Activated gamma-delta T cell treated with Interleukin-2 at 50 U/mL for 16 hours (primary cell): ENCODE results near the gene NFKB1.
"Not testable (repeated sequence)": the region's sequence is repeated elsewhere in the genome, so short reads cannot be mapped to it uniquely, and the experiment has no call there.

Experiments used
- DNase-seq: peaks from one replicate; pipeline ENCODE4 v3.0.0-alpha.2; 2020

The NFKB1 gene, protein sequence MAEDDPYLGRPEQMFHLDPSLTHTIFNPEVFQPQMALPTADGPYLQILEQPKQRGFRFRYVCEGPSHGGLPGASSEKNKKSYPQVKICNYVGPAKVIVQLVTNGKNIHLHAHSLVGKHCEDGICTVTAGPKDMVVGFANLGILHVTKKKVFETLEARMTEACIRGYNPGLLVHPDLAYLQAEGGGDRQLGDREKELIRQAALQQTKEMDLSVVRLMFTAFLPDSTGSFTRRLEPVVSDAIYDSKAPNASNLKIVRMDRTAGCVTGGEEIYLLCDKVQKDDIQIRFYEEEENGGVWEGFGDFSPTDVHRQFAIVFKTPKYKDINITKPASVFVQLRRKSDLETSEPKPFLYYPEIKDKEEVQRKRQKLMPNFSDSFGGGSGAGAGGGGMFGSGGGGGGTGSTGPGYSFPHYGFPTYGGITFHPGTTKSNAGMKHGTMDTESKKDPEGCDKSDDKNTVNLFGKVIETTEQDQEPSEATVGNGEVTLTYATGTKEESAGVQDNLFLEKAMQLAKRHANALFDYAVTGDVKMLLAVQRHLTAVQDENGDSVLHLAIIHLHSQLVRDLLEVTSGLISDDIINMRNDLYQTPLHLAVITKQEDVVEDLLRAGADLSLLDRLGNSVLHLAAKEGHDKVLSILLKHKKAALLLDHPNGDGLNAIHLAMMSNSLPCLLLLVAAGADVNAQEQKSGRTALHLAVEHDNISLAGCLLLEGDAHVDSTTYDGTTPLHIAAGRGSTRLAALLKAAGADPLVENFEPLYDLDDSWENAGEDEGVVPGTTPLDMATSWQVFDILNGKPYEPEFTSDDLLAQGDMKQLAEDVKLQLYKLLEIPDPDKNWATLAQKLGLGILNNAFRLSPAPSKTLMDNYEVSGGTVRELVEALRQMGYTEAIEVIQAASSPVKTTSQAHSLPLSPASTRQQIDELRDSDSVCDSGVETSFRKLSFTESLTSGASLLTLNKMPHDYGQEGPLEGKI

DNA sequence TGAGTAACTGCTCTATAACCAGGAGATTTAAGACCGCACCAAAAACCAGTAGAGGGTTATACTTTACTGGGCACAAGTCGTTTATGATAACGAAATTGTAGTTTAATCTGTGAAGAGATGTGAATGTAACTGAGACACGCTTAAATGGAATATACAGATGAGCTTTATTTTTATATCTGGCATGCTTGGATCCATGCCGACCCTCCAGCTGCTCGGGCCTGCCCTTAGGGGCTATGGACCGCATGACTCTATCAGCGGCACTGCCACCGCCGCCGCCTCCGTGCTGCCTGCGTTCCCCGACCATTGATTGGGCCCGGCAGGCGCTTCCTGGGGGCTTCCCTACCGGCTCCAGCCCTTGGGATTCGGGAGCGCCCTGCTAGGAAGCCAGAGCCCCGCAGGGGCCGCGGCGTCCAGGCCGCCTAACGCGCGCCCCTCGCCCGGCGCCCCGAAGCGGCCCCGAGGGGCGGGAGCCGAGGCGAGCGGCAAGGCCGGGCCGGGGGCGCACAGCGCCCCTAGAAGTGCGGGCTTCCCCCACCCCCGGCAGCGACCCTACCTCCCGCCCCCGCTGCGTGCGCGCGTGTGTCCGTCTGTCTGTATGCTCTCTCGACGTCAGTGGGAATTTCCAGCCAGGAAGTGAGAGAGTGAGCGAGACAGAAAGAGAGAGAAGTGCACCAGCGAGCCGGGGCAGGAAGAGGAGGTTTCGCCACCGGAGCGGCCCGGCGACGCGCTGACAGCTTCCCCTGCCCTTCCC, at the start of gene NFKB1:
Gene NFKB1 (plus strand): TSS at position 664 of the 751 bp plus-strand sequence. CDS start 24,160 bp downstream, outside the sequence.
- DNase-seq, result peak; percentile 75

DNA sequence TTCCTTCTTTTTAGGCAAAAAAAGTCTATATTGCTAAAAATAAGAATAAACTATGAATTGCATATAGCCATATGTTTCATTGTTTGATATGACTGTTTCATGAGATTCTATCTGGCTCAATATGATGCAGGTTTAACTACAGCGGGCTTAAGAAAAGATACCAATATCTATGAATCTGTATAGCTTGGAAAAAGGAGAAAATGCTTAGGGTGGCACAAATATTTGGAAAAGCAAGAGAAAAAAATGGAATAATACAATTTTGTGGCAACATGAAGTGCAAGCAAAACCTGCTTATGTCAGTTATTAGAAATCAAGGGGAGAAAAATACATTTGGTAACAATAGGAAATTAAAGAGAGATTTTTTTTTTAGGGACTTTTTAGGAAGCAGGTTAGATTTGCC, 48.3 kb upstream of the NFKB1 start:
- no peak for DNase-seq

DNA sequence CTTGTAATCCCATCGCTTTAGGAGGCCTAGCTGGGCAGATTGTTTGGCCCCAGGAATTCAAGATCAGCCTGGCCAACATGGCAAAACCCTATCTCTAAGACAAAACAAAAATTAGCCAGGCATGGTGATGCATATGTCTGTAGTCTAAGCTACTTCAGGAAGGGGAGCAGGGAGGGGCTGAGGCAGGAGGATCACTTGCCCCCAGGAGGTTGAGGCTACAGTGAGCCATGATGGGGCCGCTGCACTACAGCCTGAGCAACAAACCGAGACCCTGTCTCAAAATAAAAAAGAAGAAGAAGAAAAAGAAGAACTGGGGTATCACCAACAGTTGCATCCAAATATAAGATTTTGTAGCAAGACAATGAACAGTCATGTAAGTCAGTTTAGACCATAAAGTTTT, 47.3 kb upstream of the NFKB1 start:
- DNase-seq, result no peak

GRCh38 chr4:102454268-102454667, 46.9 kb upstream of the NFKB1 start:
- DNase-seq, result no peak

DNA sequence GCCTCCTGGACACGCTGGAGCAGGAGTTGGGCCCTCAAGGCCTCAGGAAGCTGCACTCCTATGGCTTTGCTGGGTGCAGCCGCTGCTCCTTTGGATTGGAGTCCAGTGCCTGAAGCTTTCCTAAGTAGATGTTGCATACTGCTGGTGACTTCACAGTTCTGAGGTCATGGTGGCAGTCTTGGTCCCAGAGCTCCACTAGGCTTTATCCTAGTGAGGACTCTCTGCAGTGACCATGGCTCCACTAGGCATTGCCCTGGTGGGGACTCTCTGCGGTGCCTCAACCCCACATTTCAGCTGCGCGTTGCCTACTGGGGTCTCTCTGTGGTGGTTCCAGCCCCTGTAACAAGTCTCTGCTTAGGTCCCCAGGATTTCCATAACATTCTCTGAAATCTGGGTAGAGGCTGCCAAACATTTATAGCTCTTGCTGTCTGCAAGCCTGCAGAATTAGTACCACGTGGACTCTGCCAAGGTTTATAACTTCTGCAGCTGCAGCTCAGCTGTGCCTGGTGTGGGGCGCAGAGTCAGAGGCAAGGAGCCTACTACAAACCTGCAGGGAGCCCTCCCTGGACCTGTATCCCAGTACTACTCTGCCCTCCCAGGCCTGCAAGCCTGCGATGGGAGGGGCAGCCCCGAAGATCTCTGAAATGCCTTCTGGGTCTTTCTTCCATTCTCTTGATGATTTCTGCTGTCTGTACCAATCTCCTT, 46.0 kb upstream of the NFKB1 start:
- no peak for DNase-seq

DNA sequence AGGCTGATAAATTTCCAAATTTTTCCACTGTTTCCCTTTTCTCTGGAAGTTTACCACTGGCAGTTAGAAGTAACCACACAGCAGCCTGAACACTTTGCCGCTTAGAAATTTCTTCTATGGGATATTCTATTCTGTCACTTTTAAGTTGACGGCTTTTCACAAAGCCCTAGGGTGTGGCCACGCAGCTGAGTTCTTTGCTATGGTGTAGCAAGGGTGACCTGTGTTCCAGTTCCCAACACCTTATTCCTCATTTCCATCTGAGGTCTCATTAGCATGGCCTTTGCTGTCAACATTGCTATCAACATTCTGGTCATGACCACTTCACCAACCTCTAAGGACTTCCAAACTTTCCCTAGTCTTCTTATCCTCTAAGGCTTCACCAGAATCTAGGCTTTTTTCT, 45.4 kb upstream of the NFKB1 start:
- no peak for DNase-seq

DNA sequence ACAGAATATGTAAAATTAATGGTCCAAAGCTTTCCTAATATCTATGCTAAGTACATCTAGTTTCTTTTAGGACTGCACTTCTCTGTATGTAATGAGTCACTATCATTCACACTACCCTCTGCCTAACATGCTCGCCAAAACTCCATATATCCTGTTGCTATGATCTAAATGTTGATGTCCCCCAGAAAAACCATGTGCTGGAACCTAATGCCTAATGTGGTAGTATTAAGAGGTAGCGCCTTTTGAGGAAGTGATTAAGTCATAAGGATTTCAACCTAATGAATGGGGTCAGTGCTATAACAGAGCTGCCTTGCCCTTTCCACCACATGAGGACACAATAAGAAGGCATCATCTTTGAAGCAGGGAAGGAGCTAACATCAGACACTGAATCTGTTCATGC, 34.9 kb upstream of the NFKB1 start:
- DNase-seq, result no peak

DNA sequence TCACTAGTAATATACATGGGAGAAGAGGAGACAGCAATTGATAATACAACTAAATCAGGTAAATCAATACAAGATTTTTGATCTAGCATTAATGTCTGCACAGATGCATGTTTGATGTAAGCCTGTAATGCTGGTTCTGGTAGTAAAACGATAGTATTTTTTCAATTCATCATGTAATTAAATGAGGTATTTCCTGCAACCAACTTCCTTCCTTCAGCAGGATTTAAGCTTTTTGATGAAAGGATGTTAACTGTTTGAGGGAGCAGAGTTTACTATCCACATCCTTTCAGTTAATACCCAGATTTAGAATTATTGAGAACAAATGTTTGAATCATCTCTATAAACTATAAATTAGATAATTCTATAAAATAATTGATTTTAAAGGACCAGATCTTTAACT, 31.4 kb upstream of the NFKB1 start:
- DNase-seq, result no peak

DNA sequence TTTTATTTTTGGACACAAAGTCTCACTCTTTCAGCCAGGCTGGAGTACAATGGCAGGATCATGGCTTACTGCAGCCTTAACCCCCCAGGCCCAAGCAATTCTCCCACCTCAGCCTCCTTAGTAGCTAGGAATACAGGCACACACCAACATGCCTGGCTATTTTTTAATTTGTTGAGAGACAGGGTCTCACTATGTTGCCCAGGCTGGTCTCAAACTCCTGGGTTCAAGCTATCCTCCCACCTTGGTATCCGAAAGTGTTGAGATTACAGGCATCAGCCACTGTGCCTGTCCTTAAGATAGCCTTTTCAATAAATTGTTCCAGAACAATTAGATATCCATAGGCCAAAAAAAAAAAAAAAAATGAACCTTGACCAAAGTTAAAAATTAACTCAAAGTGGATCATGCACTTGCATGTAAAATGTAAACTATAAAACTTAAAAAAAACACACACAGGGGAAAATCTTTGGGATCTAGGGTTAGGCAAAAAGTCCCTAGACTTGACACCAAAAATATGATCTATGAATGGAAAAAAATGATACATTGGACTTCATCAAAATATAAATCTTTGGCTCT, 28.6 kb upstream of the NFKB1 start:
- no peak for DNase-seq

DNA sequence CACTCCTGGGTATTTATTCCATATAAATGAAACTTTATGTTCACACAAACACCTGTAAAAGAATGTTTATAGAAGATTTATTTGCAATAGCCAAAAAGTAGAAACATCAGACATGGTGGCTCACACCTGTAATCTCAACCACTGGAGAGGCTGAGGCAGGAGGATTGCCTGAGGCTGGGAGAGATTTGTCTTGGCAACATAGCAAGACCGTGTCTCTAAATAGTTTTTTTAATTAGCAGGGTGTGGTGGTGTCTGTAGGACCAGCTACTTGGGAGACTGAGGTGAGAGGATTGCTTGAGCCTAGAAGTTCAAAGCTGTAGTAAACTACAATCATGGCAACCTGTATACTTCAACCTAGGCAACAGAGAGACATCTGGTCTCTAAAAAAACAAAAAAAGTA, 27.7 kb upstream of the NFKB1 start:
- DNase-seq, result no peak

DNA sequence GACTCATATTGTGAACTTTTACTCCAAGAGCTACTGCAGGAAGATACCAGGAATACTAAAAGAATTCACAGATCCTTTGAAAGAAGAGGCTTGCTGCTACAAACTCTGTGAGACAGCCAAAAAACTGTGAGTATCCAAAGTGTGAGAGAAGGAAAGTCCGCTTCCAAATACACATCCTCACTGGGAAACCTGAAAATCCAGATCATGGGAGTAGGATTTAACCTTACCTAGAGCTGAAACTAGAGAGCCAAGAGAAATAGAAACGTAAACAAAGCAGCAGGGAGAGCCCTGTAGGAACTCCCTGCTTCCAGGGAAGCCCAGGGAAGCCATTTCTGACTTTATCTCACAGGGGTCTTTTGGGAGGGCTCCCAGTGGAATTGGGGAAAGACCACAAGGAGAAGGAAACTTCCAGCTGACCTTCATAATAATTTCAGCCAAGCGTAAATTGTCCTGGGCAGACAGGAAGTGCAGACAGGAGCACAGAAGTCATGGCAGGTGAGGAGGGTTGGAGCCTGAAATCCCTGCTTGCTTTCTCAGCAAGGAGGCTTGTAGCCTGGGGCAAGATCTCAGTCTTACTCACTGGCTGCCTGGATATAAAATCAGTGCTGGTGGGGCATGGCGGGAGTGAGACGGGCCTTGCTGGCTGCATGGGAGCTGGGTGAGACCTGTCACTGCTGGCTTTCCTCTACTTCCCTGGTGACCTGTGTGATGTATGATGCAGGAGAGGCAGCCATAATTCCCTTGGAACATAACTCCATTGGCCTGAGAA, 26.2 kb upstream of the NFKB1 start:
- DNase-seq, result no peak

DNA sequence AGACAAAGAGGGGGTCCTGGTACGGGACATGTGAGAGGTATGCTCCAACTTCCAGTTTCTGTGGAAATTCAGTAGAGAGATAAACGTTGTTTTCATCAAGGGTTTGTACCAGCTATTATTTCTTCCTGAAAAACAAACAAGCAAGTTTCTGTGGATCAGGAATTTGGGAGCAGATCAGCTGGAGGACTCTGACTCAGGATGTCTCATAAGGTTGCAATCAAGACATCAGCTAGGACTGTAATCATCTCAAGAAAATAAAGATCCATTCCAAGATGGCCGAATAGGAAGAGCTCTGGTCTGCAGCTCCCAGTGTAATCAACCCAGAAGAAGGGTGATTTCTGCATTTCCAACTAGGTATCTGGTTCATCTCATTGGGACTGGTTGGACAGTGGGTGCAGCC, 23.5 kb upstream of the NFKB1 start:
- no peak for DNase-seq

- DNase-seq, result no peak
Observed at GRCh38 chr4:102478186-102478585, 23.0 kb upstream of the NFKB1 start.

- DNase-seq, result not testable (repeated sequence)
Observed at GRCh38 chr4:102479832-102480231, 21.3 kb upstream of the NFKB1 start.

GRCh38 chr4:102483120-102483519, 18.0 kb upstream of the NFKB1 start:
- DNase-seq, result no peak

DNA sequence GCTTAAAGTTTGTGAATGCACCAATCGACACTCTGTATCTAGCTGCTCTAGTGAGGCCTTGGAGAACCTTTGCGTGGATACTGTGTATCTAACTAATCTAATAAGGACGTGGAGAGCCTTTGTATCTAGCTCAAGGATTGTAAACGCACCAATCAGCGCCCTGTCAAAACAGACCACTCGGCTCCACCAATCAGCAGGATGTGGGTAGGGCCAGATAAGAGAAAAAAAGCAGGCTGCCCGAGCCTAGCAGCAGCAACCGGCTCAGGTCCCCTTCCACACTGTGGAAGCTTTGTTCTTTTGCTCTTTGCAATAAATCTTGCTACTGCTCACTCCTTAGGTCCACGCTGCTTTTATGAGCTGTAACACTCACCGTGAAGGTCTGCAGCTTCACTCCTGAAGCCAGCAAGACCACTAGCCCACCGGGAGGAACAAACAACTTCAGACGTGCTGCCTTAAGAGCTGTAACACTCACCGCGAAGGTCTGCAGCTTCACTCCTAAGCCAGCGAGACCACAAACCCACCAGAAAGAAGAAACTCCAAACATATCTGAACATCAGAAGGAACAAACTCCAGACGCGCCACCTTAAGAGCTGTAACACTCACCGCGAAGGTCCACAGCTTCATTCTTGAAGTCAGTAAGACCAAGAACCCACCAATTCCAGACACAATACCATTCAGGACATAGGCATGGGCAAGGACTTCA, 17.0 kb upstream of the NFKB1 start:
- DNase-seq, result not testable (repeated sequence)

- no peak for DNase-seq
Observed at GRCh38 chr4:102492531-102493241, 8.5 kb upstream of the NFKB1 start.

DNA sequence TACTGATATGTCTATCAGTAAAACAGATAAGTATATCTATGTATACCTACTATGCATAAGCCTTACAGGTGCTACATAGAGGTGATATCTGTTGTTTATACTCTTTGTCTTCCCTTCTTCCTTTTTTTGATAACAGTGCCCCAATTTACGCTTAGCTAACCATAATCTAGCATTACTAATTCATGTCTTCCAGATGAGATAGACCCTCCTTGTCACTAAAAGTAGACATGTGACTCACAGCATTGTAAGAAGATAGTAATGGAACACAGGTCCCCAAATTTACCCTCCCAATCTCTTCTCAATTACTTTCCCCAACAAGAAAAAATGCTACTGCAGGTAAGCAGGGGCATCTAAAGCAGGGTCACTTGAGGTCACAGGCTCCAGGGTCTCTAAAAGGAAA, 7.9 kb upstream of the NFKB1 start:
- no peak for DNase-seq

GRCh38 chr4:102493794-102494193, 7.4 kb upstream of the NFKB1 start:
- DNase-seq, result no peak

- DNase-seq, result no peak
Observed at GRCh38 chr4:102494603-102495002, 6.6 kb upstream of the NFKB1 start.
